Fibroblast of skin of left biceps (primary cell): Measurements from ENCODE around the gene NXPH4.

ENCODE experiments used
- DNase-seq, 2 experiments: peaks; one replicate each; pipeline ENCODE4 v3.0.0-alpha.2; 2013; ENCODE audit warnings: low read depth in 2 of 2

NXPH4 gene

DNA sequence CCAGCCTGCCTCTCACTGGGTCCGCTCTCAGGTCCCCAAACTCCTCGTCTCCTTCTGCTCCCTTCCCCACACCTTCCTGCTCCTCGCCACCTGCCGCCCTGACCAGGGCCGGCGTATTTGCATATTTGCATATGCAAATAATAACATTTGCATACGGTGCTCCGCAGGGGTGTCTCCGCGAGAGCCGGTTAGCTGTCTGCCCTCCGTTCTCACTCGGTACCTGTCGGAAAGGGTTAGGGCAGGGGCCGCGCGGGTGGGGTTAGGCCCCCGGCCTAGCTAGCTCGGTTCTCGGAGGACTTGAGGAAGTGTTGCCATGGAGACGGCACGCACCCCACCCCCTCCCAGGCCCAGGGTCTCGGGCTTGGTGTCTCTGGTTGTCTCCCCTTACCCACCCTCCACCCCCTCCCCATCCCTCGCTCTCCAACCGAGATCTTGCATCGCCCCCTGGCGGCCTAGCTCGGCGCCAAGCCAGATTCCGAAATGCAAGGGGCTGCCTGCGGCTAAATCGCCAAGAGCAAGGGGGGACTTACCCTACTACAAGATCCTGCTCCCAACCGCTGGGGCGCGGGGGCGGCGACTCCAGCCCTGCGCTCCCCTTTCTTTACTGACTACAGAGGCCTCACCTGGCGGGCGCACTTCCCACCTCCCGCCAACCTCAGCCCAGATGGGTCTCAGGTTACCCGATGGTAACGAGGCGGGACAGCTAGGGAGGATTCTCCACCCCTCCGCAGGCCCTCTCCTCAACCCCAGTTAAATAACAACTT, 26.3 kb downstream of the NXPH4 start:
- DNase-seq, result no peak

GRCh38 chr12:57243521-57244311, 27.1 kb downstream of the NXPH4 start:
- peak in 1 of 2 experiments; percentile 29 for DNase-seq

DNA sequence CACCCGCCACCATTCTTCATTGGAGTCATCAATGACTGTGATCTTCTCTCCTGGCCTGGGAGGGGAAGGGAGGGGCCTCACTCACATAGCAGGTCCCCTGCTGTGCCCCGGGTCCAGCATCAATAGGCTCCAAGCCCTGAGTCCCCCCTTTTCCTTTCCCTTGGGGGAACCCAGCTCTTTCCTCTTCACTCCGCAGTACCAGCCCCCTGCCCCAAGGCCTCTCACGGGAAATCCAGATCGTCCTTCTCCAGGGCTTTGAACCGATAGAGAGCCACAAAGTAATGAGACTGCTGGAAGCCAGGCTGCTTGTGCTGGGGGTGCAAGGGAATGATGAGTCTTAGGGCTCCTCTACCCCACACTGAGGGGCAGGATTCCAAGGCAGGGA, 27.7 kb downstream of the NXPH4 start:
- DNase-seq, result no peak

GRCh38 chr12:57247041-57247440, 30.4 kb downstream of the NXPH4 start:
- DNase-seq, result no peak

DNA sequence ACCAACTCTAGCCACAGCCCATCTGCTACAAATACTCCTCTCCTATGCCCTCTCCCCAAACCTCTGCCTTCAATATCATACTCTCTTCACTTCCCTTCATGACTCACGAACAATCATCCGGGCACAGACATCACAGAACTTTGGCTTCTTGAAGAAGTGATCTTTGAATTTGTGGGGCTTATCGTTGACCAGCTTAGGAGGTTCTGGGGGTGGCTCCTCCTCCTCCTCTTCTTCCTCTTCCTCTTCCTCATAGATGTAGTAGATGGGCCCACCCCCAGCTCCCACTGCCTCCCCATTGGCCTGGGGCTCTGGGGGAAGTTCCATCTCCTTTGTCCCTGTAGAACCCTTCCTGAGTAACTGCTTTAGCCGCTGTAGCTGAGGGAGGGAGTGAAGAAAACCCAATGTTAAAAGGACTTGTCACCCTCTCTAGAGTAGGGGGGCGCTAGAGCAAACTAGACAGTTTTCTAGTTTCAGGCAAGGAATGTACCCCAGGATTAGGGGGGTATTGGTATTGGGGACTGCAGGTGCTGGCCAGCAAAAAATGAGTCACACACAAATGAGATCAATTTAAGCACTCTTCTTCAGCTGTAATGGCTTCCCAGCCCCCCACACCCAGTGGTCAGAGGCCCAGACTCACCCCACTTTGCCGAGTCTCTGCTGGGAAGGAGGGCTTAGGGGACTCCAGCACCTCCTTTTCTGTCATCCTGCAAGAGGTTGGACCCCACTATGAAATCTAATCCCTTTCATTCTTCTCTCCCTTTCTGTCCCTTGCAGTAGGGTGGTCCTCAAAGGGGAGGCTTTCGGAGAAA, 32.5 kb downstream of the NXPH4 start:
- no peak for DNase-seq

- no peak for DNase-seq
These were observed 33.9 kb downstream of the NXPH4 start for GRCh38 chr12:57250541-57250940.

DNA sequence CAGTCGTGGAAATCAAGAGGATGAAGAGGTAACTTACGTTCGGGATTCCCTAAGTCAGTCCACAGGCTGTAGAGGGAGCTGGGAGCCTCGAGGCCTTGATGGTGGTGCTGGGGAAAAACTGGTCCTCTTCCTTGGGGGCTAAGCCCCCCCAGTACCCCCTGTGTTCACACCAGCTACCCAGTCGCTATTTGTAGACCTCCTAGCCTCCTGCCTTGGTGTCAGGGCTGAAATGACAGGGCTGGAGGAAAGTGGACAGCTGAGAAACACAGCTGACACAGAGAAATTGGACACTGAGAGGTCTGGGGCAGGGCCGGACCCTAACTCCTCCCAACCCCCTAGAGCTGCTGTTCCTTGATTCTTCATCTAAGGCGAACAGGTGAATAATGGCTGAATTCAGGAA, 34.4 kb downstream of the NXPH4 start, which contains the start of gene STAC3:
Gene STAC3, minus strand, starts transcription at position 232 of the 400 bp plus-strand sequence. CDS start 1,551 bp downstream, outside the sequence.
- no peak for DNase-seq

DNA sequence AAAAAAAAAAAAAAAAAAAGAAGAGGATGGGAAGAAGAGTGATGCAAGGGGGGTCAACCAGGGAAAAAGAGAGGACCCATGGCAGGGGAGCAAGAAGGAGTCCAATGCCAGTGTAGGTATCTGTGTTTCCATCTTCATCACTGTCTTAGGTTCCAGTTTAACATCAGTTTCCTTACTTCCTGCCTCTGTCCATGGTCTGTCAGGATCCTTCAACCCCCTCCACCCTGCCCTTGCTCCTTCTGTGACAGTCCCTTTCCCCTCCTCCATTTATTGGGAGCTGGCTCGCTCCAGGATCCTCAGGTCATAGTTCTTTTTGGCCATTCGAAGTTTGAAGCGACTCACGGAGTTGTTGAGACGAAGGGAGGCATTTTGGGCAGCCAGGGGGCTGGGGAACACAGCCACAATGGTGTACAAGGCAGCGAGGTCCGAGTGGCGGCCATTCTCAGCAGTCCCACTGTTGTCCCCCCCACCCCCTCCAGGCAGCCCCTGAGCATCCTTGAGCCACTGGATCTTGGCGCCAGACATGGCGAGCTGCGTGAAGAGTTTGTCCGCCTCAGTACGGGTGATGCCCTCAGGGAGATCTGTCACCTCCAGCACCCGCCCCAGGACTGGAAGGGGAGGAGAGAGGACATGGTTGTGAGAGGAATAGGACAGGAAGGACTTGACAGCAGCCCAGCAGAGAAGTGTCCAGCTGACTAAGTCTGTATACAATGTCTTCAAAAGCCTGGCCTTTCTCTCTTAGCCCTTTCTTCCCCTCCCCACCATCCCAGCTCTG, 38.1 kb downstream of the NXPH4 start:
- no peak for DNase-seq

- no peak for DNase-seq
These were observed 39.3 kb downstream of the NXPH4 start for GRCh38 chr12:57255916-57256315.

DNA sequence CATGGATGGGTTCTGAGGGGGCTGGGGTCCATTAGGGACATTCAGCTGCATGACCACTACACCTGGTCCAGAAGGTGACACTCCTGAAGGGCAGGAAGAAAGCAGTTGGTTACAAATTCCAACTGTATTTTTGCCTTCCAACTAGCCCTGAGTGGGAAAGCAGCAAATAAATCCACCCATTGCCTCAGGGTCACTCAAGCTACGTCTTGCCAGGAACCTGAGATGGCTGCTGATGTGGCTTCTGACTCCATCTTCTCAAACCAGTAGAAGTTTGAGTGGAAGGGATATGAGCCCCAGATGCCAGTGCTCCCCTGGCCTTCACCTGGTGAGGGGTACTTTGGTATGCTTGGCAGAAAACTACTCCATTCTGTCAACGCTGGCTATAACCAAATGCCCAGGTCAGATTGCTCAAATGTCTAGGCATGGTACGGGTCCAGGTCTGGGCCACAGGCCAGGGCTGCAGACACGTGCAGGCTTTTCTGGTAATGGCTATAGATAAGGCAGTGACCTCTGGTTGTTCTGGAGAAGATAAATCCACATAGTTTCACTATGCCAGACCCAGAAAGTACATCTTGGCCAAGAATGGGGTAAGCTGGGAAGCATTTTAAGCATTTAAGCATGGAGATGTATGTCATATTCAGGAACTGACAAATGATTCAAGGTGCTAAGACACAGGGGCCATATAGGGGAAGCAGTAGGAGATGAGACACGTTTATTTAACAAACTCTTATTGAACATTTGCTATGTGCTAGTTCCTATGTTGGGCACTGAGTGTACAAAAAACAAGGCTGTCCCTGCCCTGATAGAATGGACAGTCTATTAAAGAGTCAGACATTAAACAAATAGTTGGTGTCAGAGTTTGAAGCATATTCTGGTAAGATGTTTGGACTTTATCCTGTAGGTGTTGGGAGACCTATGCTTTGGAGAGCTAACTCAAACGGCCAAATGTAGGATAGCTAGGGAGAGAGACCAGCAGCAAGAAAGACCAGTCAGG, 42.7 kb downstream of the NXPH4 start:
- DNase-seq, result no peak

DNA sequence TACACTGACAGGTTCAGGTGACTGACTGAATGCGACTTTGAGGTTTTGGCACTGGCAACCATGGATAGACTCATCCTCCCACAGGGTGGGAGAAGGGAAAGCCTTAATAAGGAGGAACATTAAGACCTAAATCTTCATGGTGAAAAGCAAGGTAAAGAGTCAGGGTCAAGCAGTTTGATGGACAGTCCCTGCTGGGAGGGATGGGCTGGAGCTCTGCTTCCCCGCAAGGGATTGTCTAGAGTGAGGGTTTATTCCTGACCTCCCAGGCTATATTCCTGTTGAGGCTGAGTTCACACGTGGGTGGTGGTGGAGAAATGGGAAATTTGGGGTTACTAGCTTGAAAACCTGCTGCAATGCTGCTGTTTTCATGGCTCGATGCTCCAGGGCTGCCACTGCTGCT, 43.8 kb downstream of the NXPH4 start:
- no peak for DNase-seq

DNA sequence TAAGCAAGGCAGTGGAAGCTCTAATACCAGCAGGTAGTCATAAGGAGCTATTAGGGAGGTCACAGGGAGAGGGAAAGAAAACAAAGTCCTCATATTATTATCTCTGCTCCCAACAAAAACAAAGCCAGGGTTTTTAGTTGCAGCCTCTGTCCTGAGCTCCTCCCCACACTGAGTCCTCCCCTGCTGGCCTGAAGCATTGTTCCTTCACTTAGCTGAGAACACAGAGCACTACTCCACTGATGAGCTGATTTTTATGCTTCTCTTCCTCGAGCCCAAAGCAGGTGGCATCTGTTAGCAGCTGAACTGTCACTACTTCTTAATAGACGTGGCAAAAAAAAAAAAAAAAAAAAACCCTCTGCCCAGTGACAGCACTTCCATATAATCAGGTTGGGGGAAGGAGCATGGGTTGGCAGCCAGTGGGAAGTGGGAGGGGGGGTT, 44.9 kb downstream of the NXPH4 start:
- no peak for DNase-seq

DNA sequence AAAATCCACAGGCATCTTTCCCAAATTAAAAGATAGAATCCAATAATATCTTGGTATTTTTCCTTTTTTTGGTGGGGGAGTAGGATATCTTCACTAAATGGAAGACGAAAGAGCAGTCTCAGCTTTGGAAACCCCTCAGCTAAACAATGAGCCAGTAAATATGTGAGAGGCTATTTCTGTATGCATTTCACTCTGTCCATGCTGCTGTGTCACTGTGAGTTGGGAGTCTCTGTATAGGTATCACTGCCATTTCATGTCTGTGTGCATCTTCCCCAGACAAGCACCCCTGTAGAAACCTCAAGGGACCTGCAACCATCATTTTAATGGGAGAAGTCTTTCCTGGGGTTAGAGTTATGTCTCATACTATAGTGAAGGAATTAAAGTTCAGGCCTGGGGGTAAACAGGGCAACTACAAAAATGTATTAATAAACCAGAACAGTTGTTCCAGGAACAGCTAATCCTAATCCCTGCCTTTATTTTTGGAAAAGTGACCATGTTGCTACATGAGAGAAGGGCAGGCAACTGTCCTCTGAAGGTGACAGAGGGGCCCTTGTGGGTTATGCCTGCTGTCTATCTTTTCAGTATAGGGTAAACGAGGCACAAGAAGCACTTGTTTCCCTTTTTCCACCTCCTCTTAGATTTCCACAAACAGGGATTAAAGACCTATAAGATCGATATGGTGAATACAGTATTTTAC, 45.7 kb downstream of the NXPH4 start:
- no peak for DNase-seq

- no peak for DNase-seq
These were observed 46.5 kb downstream of the NXPH4 start for GRCh38 chr12:57263096-57263495.

DNA sequence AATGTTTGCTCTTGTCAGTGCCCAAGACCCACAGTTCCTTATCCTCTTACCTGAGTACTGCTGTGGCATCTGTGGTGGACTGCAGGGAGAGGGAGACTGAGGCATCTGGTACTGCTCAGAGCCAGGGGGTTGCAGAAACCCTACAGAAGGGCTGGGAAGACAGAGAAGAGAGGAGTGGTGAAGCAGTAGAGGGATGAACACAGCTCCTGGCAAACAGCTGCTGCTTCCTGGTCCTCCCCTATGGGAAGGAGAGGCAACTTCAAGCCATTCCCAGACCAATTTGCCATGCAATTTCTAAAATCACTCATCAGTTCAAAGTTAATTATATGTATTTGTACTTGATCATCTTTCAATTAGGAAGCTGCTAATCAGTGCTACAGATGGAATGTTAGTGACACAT, 50.1 kb downstream of the NXPH4 start:
- DNase-seq, result no peak

DNA sequence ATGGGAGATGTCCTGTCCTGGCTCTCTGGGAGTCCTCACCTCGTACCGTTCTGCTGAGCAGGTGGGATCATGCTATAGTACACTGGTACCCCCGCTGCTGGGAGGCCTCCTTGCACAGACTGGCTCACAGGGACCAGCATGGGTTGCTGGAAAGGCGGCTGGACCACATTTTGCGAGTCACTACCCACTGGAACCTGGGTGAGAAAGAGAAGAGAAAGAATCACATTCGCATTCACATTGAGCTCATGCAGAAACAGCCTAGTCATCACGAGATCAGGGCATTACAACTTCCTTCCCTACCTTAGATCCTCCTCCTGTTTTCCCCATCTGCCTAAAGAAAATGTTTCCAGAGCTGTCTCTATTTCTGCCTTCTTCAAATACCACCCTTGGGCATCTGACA, 51.7 kb downstream of the NXPH4 start:
- no peak for DNase-seq

DNA sequence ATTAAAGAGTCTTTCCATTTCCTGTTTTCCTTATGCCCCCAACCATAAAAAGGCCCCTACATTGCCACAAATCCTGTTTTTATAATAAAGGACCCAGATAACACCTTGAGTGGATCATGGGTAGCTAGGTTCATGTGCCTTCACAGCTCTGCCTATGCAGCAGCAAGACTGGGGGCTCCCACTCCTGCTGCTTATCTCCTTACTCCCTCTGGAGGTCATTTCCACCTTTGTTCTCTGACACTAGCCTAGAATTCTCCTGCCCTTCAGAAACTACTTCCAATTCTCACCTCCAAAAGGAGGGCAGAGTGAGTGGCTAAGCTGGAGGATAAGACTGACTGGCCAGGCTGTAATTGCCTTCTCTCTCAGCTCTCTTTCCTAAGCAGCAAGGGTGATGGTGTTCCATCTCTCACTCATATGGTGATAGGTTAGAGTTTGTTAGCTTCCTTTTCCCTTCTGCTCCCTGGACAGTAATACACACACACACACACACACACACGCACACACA, 54.4 kb downstream of the NXPH4 start:
- DNase-seq, result no peak

DNA sequence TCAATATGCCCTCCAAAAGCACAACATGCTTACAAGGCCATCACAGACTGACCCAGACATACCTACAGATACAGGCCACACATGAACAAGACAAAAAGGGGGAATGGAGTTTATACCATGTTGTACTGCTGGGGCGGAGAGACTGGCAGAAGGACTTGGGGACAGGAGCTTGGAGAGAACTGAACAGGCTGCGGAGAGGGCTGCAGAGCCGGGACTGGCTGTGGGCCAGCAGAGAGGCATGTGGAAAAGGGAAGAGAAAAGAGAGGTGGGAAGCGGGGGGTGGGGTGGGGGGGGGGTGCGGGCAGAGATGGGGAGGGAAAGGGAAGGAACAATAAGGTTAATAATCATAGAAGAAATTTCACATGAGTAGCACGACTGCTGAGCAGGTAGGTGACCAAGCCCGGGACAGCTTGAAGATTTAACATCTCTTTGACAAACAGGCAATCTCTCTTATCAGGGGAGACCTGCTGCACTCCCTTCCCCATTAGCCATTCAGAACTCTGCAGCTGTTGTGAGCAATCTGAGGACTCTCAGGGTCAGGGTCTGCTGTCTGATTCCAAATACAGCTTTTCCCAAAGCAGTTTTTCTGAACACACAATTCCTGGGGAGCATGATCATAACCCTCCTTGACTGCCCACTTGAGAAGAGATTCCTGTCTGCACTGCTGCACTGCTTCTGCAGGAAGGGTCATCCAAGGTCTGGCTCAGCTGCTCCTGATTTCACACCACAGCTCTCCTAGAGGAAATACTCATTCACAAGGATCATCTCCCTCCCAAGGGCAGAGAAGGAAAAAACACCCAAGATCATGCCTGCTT, 56.0 kb downstream of the NXPH4 start:
- no peak for DNase-seq

DNA sequence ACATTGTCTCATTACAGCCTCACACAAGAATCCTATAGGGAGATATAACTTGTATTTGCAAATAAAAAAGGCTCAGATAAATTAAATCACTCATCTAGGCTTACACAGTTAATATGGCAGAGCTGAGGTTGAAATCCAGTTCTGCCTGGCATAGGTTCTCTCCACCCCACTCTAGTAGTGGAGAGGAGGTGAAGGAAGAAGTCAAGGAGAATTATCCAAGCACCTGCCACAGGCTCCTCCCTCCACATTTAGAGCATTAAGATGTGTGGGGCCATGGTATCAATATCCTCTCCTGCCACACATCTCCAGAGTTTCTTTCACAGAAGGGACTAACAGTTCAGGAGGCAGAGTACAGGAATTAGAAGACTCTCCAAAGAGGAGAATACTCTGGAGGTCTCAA, 56.9 kb downstream of the NXPH4 start:
- no peak for DNase-seq
